ENCODE measurements around the gene NFKBIA.

Gene NFKBIA

DNA sequence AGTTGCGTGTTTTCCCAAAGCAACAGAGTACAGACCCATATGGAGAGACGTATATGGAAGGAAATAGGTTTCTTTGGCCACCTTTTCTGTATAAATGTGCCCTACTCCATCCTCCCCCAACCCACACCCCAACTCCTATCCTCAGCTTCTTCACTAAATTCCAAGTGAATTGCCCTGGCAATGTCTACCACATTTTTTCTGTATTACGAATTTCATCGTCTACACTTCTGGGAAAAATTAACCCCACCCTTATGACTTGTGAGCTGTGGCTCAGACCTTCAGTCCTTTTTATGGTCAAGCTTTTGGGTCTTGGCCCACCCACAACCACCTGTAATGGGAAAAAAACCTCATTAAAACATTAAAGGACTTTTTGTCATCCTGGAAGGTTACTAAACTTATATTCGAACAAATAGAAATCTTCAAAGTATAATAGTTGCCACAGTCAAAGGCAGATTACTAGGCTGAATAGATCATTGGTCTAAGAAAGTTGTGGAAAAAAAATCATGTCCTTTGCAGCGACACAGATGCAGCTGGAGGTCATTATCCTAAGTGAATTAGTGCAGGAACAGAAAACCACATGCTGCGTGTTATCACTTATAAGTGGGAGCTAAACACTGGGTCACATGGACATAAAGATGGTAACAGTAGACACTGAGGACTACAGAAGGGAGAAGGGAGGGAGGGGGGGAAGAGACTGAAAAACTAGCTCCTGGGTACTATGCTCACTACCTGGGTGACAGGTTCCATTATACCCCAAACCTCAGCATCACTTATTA is 15.7 kb upstream of the NFKBIA start:
- H3K4me1 ChIP-seq (ENCODE audit: control insufficient read depth, insufficient read depth, low read length), result no peaks in the 10 kb centered on the region
- no peak overlapping the region for H3K27ac ChIP-seq (ENCODE audit: low read depth, low read length)
- H3K9ac ChIP-seq (ENCODE audit: low read length), result no peak overlapping the region
- no peaks in the 10 kb centered on the region for H3K27me3 ChIP-seq (ENCODE audit: control insufficient read depth, insufficient read depth, low read length)
- no peak overlapping the region for H3K4me3 ChIP-seq (ENCODE audit: low read length)
- no peaks in the 10 kb centered on the region for H3K36me3 ChIP-seq (ENCODE audit: control insufficient read depth, insufficient read depth, low read length)

DNA sequence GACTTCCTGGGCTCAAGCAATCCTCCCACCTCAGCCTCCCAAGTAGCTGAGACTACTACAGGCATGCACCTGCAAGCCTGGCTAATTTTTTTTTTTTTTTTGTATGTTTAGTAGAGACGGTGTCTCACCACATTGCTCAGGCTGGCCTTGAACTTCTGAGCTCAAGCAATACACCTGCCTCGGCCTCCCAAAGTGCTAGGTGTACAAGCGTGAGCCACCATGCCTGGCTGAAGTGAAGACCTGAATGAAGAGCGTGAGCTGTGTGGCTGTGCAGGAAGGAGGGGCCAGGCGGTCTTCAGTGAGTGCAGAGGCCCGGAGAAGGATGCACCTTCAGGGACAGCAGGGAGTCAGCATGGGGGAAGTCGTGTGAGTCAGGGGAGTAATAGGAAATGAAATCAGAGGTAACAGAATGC is 14.9 kb upstream of the NFKBIA start:
- Histone ChIP-seq H3K4me1 (ENCODE audit: control insufficient read depth, insufficient read depth, low read length) (no peaks in the 10 kb centered on the region), H3K4me3 (ENCODE audit: low read length) (no peak overlapping the region), H3K36me3 (ENCODE audit: control insufficient read depth, insufficient read depth, low read length) (no peaks in the 10 kb centered on the region), H3K27me3 (ENCODE audit: control insufficient read depth, insufficient read depth, low read length) (no peaks in the 10 kb centered on the region), H3K9ac (ENCODE audit: low read length) (no peak overlapping the region), H3K27ac (ENCODE audit: low read depth, low read length) (no peak overlapping the region)

GRCh38 chr14:35418093-35418492 is 13.5 kb upstream of the NFKBIA start:
- H3K27ac ChIP-seq (ENCODE audit: low read depth, low read length), result no peak overlapping the region
- no peak overlapping the region for H3K9ac ChIP-seq (ENCODE audit: low read length)
- H3K27me3 ChIP-seq (ENCODE audit: control insufficient read depth, insufficient read depth, low read length), result no peaks in the 10 kb centered on the region
- no peak overlapping the region for H3K4me3 ChIP-seq (ENCODE audit: low read length)
- H3K4me1 ChIP-seq (ENCODE audit: control insufficient read depth, insufficient read depth, low read length), result no peaks in the 10 kb centered on the region
- no peaks in the 10 kb centered on the region for H3K36me3 ChIP-seq (ENCODE audit: control insufficient read depth, insufficient read depth, low read length)

- no peak overlapping the region for H3K4me3 ChIP-seq (ENCODE audit: low read length)
- no peak overlapping the region for H3K9ac ChIP-seq (ENCODE audit: low read length)
- H3K27ac ChIP-seq (ENCODE audit: low read depth, low read length), result no peak overlapping the region
- no peaks in the 10 kb centered on the region for H3K36me3 ChIP-seq (ENCODE audit: control insufficient read depth, insufficient read depth, low read length)
- H3K27me3 ChIP-seq (ENCODE audit: control insufficient read depth, insufficient read depth, low read length), result no peaks in the 10 kb centered on the region
- no peaks in the 10 kb centered on the region for H3K4me1 ChIP-seq (ENCODE audit: control insufficient read depth, insufficient read depth, low read length)
Observed at GRCh38 chr14:35416108-35416750, 11.7 kb upstream of the NFKBIA start.

- Histone ChIP-seq H3K4me3 (ENCODE audit: low read length) (no peak overlapping the region), H3K27me3 (ENCODE audit: control insufficient read depth, insufficient read depth, low read length) (no peaks in the 10 kb centered on the region), H3K9ac (ENCODE audit: low read length) (no peak overlapping the region), H3K36me3 (ENCODE audit: control insufficient read depth, insufficient read depth, low read length) (no peaks in the 10 kb centered on the region), H3K4me1 (ENCODE audit: control insufficient read depth, insufficient read depth, low read length) (no peaks in the 10 kb centered on the region), H3K27ac (ENCODE audit: low read depth, low read length) (no peak overlapping the region)
Observed at GRCh38 chr14:35414365-35414764, 9.8 kb upstream of the NFKBIA start.

- no peaks in the 10 kb centered on the region for H3K36me3 ChIP-seq (ENCODE audit: control insufficient read depth, insufficient read depth, low read length)
- H3K4me1 ChIP-seq (ENCODE audit: control insufficient read depth, insufficient read depth, low read length), result no peaks in the 10 kb centered on the region
- no peak overlapping the region for H3K4me3 ChIP-seq (ENCODE audit: low read length)
- no peak overlapping the region for H3K27ac ChIP-seq (ENCODE audit: low read depth, low read length)
- no peaks in the 10 kb centered on the region for H3K27me3 ChIP-seq (ENCODE audit: control insufficient read depth, insufficient read depth, low read length)
- H3K9ac ChIP-seq (ENCODE audit: low read length), result no peak overlapping the region
Observed at GRCh38 chr14:35412272-35413056, 7.9 kb upstream of the NFKBIA start.

DNA sequence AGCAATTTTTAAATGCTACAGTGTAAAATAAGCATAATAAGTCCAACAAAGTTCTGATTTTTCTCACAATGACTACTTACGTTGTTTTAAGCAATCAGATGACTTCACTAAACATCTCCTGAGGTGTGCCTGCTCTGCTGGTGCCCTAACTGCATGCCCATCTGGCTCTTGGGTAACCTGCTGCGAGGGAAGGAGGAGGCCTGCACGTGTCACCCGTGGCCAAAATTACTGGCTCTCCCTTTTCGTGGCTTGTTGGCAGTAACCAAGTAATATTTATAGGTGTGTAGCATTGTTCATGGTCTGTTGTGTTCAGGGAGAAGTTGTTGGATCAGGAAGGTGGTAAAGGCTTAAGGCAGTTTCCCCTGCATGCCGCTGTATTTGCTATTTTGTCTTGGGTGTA is 6.3 kb upstream of the NFKBIA start:
- Histone ChIP-seq H3K27ac (ENCODE audit: low read depth, low read length) (no peak overlapping the region), H3K4me1 (ENCODE audit: control insufficient read depth, insufficient read depth, low read length) (peaks cover 7% of the 10 kb centered on the region), H3K4me3 (ENCODE audit: low read length) (no peak overlapping the region), H3K27me3 (ENCODE audit: control insufficient read depth, insufficient read depth, low read length) (no peaks in the 10 kb centered on the region), H3K36me3 (ENCODE audit: control insufficient read depth, insufficient read depth, low read length) (no peaks in the 10 kb centered on the region), H3K9ac (ENCODE audit: low read length) (no peak overlapping the region)

DNA sequence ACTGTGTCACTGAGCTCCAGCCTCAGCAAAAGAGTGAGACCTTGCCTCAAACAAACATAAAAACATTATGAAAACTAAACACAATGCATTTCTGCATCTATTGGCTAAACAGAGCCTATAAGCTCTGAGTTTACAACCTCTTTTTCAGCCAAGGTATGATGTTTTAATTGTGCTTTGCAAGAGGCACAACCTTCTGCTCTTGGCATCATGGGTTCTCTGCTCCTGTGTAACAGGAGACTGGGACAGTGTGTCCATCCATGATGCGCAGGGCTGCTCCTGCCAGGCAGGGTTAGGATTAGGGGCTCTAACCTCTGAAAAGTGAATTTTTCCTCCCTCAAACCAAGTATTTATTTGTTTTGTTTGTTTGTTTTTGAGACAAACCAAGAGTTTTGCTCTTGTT is 5.0 kb upstream of the NFKBIA start:
- H3K9ac ChIP-seq (ENCODE audit: low read length), result no peak overlapping the region
- H3K4me3 ChIP-seq (ENCODE audit: low read length), result no peak overlapping the region
- H3K4me1 ChIP-seq (ENCODE audit: control insufficient read depth, insufficient read depth, low read length), result peaks cover 14% of the 10 kb centered on the region
- no peak overlapping the region for H3K27ac ChIP-seq (ENCODE audit: low read depth, low read length)
- H3K36me3 ChIP-seq (ENCODE audit: control insufficient read depth, insufficient read depth, low read length), result no peaks in the 10 kb centered on the region
- no peaks in the 10 kb centered on the region for H3K27me3 ChIP-seq (ENCODE audit: control insufficient read depth, insufficient read depth, low read length)

- Histone ChIP-seq H3K36me3 (ENCODE audit: control insufficient read depth, insufficient read depth, low read length) (peaks cover 6% of the 10 kb centered on the region), H3K27me3 (ENCODE audit: control insufficient read depth, insufficient read depth, low read length) (no peaks in the 10 kb centered on the region), H3K27ac (ENCODE audit: low read depth, low read length) (no peak overlapping the region), H3K9ac (ENCODE audit: low read length) (no peak overlapping the region), H3K4me3 (ENCODE audit: low read length) (no peak overlapping the region), H3K4me1 (ENCODE audit: control insufficient read depth, insufficient read depth, low read length) (peaks cover 20% of the 10 kb centered on the region)
Observed at GRCh38 chr14:35408026-35408425, 3.5 kb upstream of the NFKBIA start.

DNA sequence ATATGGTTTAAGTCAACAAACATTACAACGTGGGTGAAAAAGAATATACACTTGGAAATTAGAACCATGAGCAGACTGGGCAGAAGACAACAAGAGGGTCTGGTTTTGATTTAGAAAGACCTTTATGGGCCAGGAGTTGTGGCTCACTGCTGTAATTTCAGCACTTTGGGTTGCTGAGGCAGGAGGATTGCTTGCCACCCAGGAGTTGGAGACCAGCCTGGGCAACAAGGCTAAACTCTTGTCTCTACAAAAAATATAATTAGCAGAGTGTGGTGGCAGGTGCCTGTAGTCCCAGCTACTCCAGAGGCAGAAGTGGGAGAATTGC is 2.7 kb upstream of the NFKBIA start:
- Histone ChIP-seq H3K27ac (ENCODE audit: low read depth, low read length) (no peak overlapping the region), H3K4me3 (ENCODE audit: low read length) (no peak overlapping the region), H3K27me3 (ENCODE audit: control insufficient read depth, insufficient read depth, low read length) (no peaks in the 10 kb centered on the region), H3K4me1 (ENCODE audit: control insufficient read depth, insufficient read depth, low read length) (peaks cover 27% of the 10 kb centered on the region), H3K9ac (ENCODE audit: low read length) (no peak overlapping the region), H3K36me3 (ENCODE audit: control insufficient read depth, insufficient read depth, low read length) (peaks cover 14% of the 10 kb centered on the region)

GRCh38 chr14:35406506-35407305 is 2.2 kb upstream of the NFKBIA start:
- Histone ChIP-seq H3K27me3 (ENCODE audit: control insufficient read depth, insufficient read depth, low read length) (no peaks in the 10 kb centered on the region), H3K4me1 (ENCODE audit: control insufficient read depth, insufficient read depth, low read length) (peaks cover 30% of the 10 kb centered on the region), H3K9ac (ENCODE audit: low read length) (no peak overlapping the region), H3K27ac (ENCODE audit: low read depth, low read length) (no peak overlapping the region), H3K4me3 (ENCODE audit: low read length) (no peak overlapping the region), H3K36me3 (ENCODE audit: control insufficient read depth, insufficient read depth, low read length) (peaks cover 16% of the 10 kb centered on the region)

DNA sequence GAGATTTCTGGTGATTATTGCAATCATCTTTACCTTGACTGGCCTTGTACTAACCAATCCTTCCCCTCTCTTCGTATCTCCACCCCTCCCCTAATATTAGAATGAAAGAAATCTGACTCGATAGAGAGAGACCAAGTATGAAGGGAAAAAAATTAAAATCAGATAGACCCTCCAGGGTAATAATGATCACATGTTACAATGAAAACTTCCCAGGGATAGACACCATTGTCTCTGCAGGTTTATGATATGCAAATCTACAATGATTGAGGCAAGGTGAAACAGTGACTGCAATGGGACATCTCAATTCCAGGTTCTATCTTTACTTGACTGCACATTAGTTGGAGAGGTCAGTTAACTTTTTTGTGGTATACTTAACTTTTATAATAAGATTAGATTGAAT is 1.5 kb upstream of the NFKBIA start:
- peaks cover 18% of the 10 kb centered on the region for H3K36me3 ChIP-seq (ENCODE audit: control insufficient read depth, insufficient read depth, low read length)
- no peak overlapping the region for H3K9ac ChIP-seq (ENCODE audit: low read length)
- peaks cover 33% of the 10 kb centered on the region for H3K4me1 ChIP-seq (ENCODE audit: control insufficient read depth, insufficient read depth, low read length)
- H3K4me3 ChIP-seq (ENCODE audit: low read length), result peak overlapping the region; percentile 93
- H3K27ac ChIP-seq (ENCODE audit: low read depth, low read length), result peak overlapping the region; percentile 100
- H3K27me3 ChIP-seq (ENCODE audit: control insufficient read depth, insufficient read depth, low read length), result no peaks in the 10 kb centered on the region

All from rectal smooth muscle tissue (tissue), 1 donor.